HG03460 (cell line): ENCODE measurements around the gene ARHGAP28.

Source experiments
- ATAC-seq: cut with Tn5 transposase; IDR thresholded peaks from one replicate; pipeline ENCODE4 v1.9.1; 2021; ENCODE audit not compliant: unreplicated experiment

Gene ARHGAP28

DNA sequence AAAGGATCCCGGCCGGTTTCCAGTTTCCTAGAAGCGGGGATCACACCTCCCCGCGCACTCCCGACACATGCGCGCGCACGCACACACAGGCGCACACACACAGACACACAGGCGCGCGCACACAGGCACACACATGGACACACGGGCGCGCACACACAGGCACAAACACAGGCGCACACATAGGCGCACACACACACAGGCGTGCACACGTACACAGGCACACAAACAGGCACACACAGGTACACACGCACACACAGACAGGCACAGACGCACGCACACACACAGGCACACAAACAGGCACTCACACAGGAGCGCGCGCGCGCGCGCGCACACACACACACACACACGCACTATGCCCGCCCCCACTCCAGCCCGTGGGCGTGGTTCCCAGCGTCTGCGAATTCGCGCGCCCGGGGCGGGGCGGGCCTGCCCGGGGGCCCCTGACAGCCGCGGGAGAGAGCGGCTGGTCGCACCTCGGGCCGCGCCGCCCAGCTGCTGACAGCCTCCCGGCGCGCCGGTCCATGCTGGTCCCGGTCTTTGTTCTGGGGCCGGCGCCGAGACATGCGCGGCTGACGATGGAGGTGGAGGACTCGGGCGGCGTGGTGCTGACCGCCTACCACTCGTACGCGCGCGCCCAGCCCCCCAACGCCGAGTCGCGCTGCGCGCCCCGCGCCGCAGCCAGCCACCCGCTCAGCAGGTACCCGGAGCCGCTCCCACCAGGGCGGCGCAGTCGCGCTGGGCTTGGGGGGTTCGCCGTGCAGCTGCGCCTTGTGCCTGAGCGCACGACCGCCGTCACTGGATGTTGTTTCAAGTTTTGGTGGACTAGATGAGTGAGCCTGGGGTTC, at the start of gene ARHGAP28:
ARHGAP28 (plus strand) TSS at position 470 of the 845 bp plus-strand sequence; CDS start at position 576, 106 bp downstream.
- peak; percentile 62 for ATAC-seq

GRCh38 chr18:6681331-6681875, 48.1 kb upstream of the ARHGAP28 start:
- no peak for ATAC-seq

DNA sequence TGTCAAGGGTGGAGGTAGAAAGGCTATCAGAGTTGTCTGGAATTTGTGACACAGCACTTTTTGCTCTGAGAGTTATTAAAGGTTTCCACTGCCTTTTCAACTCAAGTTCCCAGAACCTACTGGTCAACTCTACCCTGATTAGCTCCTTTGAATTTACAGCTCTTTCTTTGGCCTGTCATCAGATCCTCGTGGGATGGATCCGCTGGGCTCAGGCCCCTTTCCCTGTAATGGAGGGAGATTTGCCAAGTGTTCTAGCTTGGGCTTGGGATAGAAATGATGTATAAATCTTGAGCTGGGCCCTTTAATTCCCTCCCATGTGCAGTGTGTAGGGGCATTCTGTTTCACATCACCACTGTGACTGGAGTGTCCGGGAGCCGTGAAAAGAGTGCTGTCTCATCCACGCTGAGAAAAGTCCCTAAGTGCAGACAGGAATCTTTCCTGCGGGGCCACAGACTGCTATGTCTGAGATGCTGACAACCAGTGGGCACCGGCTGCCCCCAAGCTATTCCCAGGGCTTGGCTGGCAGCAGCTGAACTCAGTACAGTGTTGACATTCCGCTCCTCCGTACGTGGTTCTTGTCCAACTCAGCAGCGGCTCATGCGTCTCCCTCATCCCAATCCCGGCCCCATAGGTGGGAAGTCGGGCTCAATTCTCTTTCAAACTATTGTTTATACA, 46.9 kb upstream of the ARHGAP28 start:
- no peak for ATAC-seq

DNA sequence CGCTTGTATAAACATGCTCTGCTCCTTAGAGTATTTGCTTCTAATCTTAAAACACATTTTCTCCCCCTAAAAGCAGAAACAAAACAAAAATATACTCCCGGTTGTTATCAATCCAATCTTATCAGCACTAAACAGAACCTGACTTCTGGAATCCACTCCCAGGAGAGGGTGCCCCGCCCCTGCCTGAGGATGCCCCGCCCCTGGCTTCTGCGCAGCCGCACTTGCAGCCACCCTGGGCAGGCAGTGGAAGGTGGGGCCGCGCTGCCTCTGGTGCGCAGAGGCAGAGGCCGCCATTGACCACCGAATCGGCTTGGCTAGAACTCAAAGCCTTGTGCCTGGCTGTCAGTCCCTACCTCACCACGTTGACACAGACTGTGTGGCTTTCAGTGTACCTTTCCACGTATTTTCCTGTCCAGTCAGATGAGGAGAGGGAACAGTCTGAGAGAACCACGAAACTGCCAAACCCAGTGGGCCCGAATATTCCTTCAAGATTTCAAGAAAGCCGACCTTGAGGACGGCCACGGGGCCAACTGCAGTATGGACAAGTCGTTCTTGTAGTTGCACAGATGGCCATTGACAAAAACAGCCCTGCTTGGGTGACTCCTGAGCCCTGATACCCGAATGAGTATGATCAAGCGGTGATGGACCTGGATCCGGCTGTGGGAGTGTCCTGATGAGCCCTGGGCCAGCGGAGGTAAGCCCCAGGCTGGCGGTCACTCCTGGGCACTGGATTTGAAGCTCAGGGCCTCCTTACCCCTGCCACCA, 46.2 kb upstream of the ARHGAP28 start:
- ATAC-seq = no peak

DNA sequence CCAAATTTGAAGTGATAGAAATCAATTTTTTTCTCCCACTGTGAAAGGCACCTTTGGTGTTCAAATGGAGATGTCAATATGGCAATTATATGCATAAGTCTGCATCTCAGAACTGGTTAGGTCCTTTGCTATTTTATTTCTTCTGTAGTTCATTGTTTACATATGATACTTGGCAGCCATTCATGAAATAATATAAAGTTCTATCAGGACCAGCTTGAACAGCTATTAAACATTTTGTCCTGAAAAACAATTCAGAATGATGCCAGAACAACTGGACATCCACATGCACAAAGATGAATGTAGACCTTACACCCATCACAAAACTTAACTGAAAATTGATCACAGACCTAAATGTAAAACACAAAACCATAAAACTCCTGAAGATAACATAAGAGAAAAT, 41.8 kb upstream of the ARHGAP28 start:
- ATAC-seq = no peak

DNA sequence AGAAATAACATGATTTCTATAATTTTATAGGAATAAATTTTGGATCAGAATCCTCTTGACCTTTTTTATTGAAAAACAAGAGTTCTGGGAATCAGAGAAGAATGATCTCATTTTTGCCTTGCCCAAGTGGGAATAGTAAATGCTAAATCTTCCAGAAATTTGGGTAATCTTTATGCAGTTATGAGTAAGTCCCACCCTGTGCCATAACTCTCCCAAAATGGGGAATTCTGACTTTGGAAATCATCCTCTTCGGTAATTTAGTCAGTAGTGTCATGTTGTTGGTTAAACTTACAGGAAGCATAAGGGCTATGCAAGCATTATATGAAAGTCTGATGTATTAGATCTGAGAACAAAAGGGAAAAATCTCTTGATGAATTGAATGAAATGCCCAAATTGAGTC, 20.6 kb upstream of the ARHGAP28 start:
- ATAC-seq = no peak

DNA sequence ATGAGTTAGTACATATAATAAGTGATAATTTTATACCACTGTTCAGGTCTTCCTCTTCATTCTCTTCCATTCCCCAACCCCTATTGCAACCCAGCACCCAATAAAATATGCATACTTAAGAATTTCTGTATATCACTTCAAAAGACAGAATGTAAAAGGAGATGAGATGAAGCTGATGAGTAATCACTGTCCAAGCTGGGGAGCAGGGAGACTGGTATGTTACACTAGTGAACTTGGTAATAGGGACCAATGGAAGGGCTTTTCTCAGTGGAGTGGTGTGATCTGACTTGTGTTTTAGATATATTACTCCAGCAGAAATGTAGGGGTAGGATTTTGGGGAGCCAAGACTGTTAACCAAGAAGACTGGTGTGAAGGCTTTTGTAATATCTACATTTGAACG, 18.0 kb upstream of the ARHGAP28 start:
- no peak for ATAC-seq

DNA sequence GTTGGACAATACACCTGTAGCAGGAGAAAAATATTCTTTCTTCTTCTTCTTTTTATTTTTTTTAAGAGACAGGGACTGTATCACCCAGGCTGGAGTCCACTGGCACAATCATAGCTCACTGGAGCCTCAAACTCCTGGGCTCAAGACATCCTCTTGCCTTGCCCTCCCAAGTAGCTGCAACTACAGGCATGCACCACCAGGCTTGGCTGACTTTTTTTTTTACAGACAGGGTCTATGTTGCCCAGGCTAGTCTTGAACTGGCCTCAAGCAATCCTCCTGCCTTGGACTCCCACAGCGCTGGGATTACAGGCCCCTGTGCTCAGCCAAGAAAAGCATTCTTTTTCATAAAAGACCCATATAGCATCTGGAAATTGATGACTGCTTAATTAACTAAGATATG, 17.1 kb upstream of the ARHGAP28 start:
- no peak for ATAC-seq

DNA sequence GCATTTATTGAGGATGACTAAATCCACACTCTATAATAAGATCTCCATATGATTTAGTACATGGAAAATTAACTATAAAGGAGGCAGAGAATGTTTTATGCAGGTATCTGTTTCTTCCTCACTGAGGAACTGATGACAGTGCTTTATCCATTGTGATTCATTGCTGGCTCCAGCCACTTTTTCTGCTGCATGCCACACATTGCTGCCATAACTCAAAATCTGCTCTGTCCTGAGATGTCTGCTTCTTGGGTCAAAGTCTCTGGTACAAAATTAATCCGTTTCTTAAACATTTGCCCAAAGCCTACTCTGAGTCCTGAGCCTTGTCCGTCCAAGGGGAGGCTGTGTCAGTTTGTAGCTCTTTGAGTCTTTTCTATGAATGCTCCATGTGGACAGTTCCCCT, 15.5 kb upstream of the ARHGAP28 start:
- ATAC-seq = no peak

DNA sequence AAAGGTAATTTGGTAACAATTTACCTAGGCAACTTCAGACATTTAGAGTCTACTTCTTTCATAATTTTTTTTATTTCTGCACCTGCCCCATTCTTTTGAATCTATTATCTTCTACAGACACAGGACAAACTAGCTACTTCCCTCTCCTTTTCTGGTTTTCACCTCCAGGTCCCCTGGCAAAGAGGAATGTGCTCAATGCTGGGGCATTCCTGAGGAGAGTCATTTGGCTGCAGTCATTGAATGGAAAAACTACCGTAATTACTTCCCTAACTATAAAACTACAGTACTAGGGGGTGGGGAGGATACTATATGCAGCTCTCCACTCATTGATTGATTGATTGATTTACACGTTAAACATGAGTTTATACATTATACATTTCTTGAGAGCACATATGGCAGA, 11.2 kb upstream of the ARHGAP28 start:
- ATAC-seq = no peak

GRCh38 chr18:6719098-6719846, 10.2 kb upstream of the ARHGAP28 start:
- no peak for ATAC-seq

- no peak for ATAC-seq
Measured at GRCh38 chr18:6719910-6720683, 9.4 kb upstream of the ARHGAP28 start.

GRCh38 chr18:6721755-6722154, 7.8 kb upstream of the ARHGAP28 start:
- ATAC-seq = no peak

DNA sequence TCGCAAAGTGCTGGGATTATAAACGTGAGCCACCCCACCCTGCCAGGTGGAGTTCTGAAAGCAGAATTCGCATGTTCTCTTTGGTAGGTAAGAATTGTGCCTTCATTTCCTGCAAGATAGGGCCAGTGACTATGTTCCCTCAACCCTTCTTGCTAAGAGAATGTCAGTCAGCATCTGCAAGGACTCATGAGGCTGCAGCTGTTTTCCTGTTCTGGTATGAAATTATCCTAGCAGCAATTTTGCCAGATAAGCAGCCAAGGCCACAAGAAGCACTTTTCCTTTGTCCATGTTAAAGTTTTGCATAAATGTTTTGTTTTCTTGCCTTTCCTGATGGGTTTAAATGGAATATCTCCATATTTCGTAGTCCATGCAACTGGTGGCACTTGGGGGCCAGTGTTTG, 6.8 kb upstream of the ARHGAP28 start:
- no peak for ATAC-seq

GRCh38 chr18:6724331-6724730, 5.2 kb upstream of the ARHGAP28 start:
- ATAC-seq = no peak

DNA sequence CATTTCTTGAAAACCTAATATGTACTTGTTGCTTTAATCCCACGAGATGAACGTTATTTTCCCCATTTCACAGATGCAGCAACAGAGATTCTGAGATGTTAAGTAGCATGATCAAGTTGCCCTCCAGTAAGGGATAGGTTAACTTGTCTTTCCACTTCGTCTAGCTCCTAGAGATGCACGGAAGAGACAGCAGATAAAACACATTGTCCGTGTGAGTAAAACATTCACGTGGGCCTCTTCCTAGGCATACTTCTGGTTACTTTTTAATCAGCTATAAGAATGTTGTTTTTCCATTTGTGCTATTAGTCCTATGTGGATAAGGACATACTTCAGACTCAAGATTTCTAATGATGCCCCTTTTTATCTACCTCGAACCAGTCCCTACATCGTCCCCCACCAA, 1.2 kb upstream of the ARHGAP28 start:
- ATAC-seq = no peak

- no peak for ATAC-seq
Measured at GRCh38 chr18:6728809-6729246, 688 bp upstream of the ARHGAP28 start.

DNA sequence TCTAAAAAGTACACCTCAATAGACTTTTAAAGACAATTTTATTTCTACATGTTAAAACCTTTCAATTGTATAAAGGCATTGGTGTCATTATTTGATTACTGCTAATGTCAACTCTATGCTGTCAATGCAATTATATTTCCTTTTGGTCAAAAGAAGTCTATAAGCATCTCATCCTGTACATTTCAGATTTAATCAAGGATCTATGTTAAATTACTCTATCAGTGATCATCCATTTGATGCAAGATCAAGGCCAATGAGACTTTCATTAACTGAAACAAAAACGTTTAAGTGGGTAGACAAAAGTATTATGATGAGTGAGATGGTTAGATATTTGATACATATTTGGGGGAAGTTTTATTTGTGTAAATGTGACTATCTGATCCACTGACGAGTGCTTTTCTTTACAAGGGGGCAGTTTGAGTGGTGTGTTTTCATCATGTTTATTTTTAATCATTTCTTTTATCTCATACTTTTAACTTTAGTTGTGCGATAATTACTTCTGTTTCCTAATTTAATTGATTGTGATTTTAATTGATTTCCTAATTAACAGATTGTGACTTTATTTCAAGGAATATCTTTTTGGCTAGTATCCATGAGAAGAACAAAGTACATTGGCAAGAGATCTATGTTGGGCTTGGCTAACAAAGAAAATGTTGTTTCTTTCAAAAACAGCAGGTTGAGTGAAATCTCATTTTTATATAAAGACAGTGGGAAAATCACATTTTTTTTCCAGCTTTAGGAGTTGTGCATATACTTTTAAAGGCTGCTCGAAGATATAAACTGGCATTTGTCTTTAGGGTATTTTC, 1.1 kb downstream of the ARHGAP28 start:
- no peak for ATAC-seq

DNA sequence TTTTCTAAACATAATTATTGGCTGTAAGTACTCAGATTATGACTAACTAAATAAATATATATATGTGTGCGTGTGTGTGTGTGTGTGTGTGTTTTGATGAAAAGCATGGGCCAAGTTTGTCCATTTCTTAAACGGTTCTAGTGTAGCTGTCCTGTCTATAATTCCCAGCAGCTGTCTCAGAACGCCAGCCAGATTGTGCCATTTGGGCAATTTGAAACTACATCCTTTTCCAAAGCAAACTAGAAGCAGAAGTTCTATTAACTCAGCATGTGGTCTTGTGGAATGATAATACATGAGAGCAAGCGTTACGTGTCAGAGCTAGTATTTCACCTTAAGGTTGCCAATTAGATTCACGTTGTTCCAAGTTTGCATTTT, 1.7 kb downstream of the ARHGAP28 start:
- no peak for ATAC-seq
